ACHN (cell line): ENCODE data around the gene CLUH.
A peak's percentile ranks its signal among the peaks of the same experiment; 100 is the strongest.

Source experiments
- DNase-seq: peaks from one replicate; pipeline ENCODE4 v3.0.0-alpha.2; 2015
- in situ Hi-C: cut with HindIII; loops from 2 replicates; pipeline ENCODE4 v1.10.0; 2017; ENCODE audit warnings: low sequenced_read_pairs, low pct_ligation_motif_present, low pct_unique_long_range_greater_than_20kb

CLUH gene

GRCh38 chr17:2711608-2712299, at the start of gene CLUH:
Gene CLUH (minus strand): TSS chr17:2711764. CDS start chr17:2711661, 103 bp downstream.
- in situ Hi-C loops = no loop called here
- peak; percentile 98 for DNase-seq

GRCh38 chr17:2758870-2759269, 47.3 kb upstream of the CLUH start:
- DNase-seq = no peak
- in situ Hi-C loops = no loop called here

GRCh38 chr17:2755891-2756724, 44.5 kb upstream of the CLUH start:
- in situ Hi-C loops = no loop called here
- no peak for DNase-seq

GRCh38 chr17:2751491-2751890, 39.9 kb upstream of the CLUH start:
- in situ Hi-C loops = no loop called here
- no peak for DNase-seq

- in situ Hi-C loops = no loop called here
- no peak for DNase-seq
Measured at GRCh38 chr17:2750721-2751120, 39.2 kb upstream of the CLUH start.

GRCh38 chr17:2749784-2750181, 38.2 kb upstream of the CLUH start:
- in situ Hi-C loops = no loop called here
- DNase-seq = peak; percentile 86

GRCh38 chr17:2749058-2749783, 37.7 kb upstream of the CLUH start, which contains the start of gene CCDC92B:
Gene CCDC92B (minus strand): TSS chr17:2749652. CDS start chr17:2735145, 14,507 bp downstream.
- DNase-seq = no peak
- in situ Hi-C loops = no loop called here

GRCh38 chr17:2745317-2746037, 33.9 kb upstream of the CLUH start:
- DNase-seq = no peak
- in situ Hi-C loops = no loop called here

- no peak for DNase-seq
- in situ Hi-C loops = no loop called here
Measured at GRCh38 chr17:2737693-2738092, 26.1 kb upstream of the CLUH start.

GRCh38 chr17:2736956-2737355, 25.4 kb upstream of the CLUH start:
- in situ Hi-C loops = no loop called here
- no peak for DNase-seq

GRCh38 chr17:2735896-2736295, 24.3 kb upstream of the CLUH start:
- peak; percentile 75 for DNase-seq
- in situ Hi-C loops = no loop called here

- in situ Hi-C loops = no loop called here
- no peak for DNase-seq
Measured at GRCh38 chr17:2734939-2735338, 23.4 kb upstream of the CLUH start.

GRCh38 chr17:2731807-2732206, 20.2 kb upstream of the CLUH start:
- in situ Hi-C loops = no loop called here
- no peak for DNase-seq

GRCh38 chr17:2730764-2731353, 19.3 kb upstream of the CLUH start:
- in situ Hi-C loops = no loop called here
- no peak for DNase-seq

- no peak for DNase-seq
Measured at GRCh38 chr17:2724784-2725164, 13.2 kb upstream of the CLUH start.

GRCh38 chr17:2723997-2724783, 12.6 kb upstream of the CLUH start:
- in situ Hi-C loops = no loop called here
- no peak for DNase-seq

More at GRCh38 chr17:2724784-2725164, 13.2 kb upstream of the CLUH start:
- in situ Hi-C loops = no loop called here

- no peak for DNase-seq
- in situ Hi-C loops = no loop called here
Measured at GRCh38 chr17:2723505-2723996, 12.0 kb upstream of the CLUH start.
